HUES6 (cell line): ENCODE results near the gene ADSS1.

Source experiments
- H3K27ac ChIP-seq: 2 replicates; pipeline ENCODE4 v1.7.0; 2013; ENCODE audit warnings: low read depth, mild to moderate bottlenecking, low read length, inconsistent platforms
- H3K27me3 ChIP-seq: 2 replicates; pipeline ENCODE4 v1.6.1; 2013; ENCODE audit warnings: low read length; ENCODE audit not compliant: control insufficient read depth, insufficient read depth
- H3K36me3 ChIP-seq: 2 replicates; pipeline ENCODE4 v1.6.1; 2013; ENCODE audit warnings: low read length; ENCODE audit not compliant: control insufficient read depth, insufficient read depth
- H3K4me1 ChIP-seq: 2 replicates; pipeline ENCODE4 v1.6.1; 2013; ENCODE audit warnings: low read length; ENCODE audit not compliant: control insufficient read depth, insufficient read depth
- H3K4me3 ChIP-seq: 2 replicates; pipeline ENCODE4 v1.5.1; 2013; ENCODE audit warnings: low read depth, low read length
- H3K9ac ChIP-seq: one replicate; pipeline ENCODE4 v1.6.1; 2013; ENCODE audit warnings: mild to moderate bottlenecking, low read length
- H3K9me3 ChIP-seq: 2 replicates; pipeline ENCODE4 v1.6.1; 2013; ENCODE audit warnings: low read depth, low read length; ENCODE audit not compliant: control insufficient read depth, insufficient read depth

Gene ADSS1

GRCh38 chr14:104681689-104682074 lies 42.3 kb upstream of the ADSS1 start:
- peak overlapping the region; percentile 49 for H3K4me3 ChIP-seq
- no peaks in the 10 kb centered on the region for H3K36me3 ChIP-seq
- no peaks in the 10 kb centered on the region for H3K9me3 ChIP-seq
- peaks cover 59% of the 10 kb centered on the region for H3K4me1 ChIP-seq
- no peaks in the 10 kb centered on the region for H3K27me3 ChIP-seq
- H3K27ac ChIP-seq: peak overlapping the region; percentile 86; the same call in 1 of the 2 replicates
- peak overlapping the region; percentile 83 for H3K9ac ChIP-seq

- Histone ChIP-seq H3K4me1 (peaks cover 57% of the 10 kb centered on the region), H3K4me3 (peak overlapping the region; percentile 49), H3K9me3 (no peaks in the 10 kb centered on the region), H3K27me3 (no peaks in the 10 kb centered on the region), H3K9ac (peak overlapping the region; percentile 83), H3K36me3 (no peaks in the 10 kb centered on the region), H3K27ac (peak overlapping the region; percentile 86)
Observed at GRCh38 chr14:104682107-104682593, 41.9 kb upstream of the ADSS1 start.

- H3K4me1 ChIP-seq: peaks cover 61% of the 10 kb centered on the region
- H3K9ac ChIP-seq: peak overlapping the region; percentile 15
Observed at GRCh38 chr14:104683653-104684448, 40.2 kb upstream of the ADSS1 start.

GRCh38 chr14:104684449-104684821 lies 39.6 kb upstream of the ADSS1 start:
- H3K4me1 ChIP-seq: peaks cover 60% of the 10 kb centered on the region
- H3K27me3 ChIP-seq: no peaks in the 10 kb centered on the region

More at GRCh38 chr14:104683653-104684448, 40.2 kb upstream of the ADSS1 start:
- H3K4me3 ChIP-seq: peak overlapping the region; percentile 9; the same call in 1 of the 2 replicates
- H3K9me3 ChIP-seq: no peaks in the 10 kb centered on the region
- no peak overlapping the region for H3K27ac ChIP-seq
- no peaks in the 10 kb centered on the region for H3K36me3 ChIP-seq
- no peaks in the 10 kb centered on the region for H3K27me3 ChIP-seq

GRCh38 chr14:104685216-104685997 lies 38.6 kb upstream of the ADSS1 start:
- Histone ChIP-seq H3K27ac (no peak overlapping the region), H3K9ac (no peak overlapping the region), H3K4me1 (peaks cover 53% of the 10 kb centered on the region)

More at GRCh38 chr14:104684449-104684821, 39.6 kb upstream of the ADSS1 start:
- Histone ChIP-seq H3K4me3 (no peak overlapping the region), H3K9me3 (no peaks in the 10 kb centered on the region), H3K27ac (no peak overlapping the region), H3K9ac (no peak overlapping the region), H3K36me3 (no peaks in the 10 kb centered on the region)

GRCh38 chr14:104685998-104686610 lies 37.9 kb upstream of the ADSS1 start:
- Histone ChIP-seq H3K36me3 (no peaks in the 10 kb centered on the region), H3K9ac (no peak overlapping the region), H3K4me3 (no peak overlapping the region), H3K27me3 (no peaks in the 10 kb centered on the region), H3K9me3 (no peaks in the 10 kb centered on the region), H3K27ac (no peak overlapping the region), H3K4me1 (peaks cover 53% of the 10 kb centered on the region)

More at GRCh38 chr14:104685216-104685997, 38.6 kb upstream of the ADSS1 start:
- Histone ChIP-seq H3K27me3 (no peaks in the 10 kb centered on the region), H3K4me3 (no peak overlapping the region), H3K9me3 (no peaks in the 10 kb centered on the region), H3K36me3 (no peaks in the 10 kb centered on the region)

GRCh38 chr14:104686624-104687517 lies 37.2 kb upstream of the ADSS1 start:
- Histone ChIP-seq H3K4me3 (no peak overlapping the region), H3K4me1 (peaks cover 52% of the 10 kb centered on the region), H3K36me3 (no peaks in the 10 kb centered on the region), H3K27ac (no peak overlapping the region), H3K9me3 (no peaks in the 10 kb centered on the region), H3K27me3 (no peaks in the 10 kb centered on the region), H3K9ac (peak overlapping the region; percentile 15)

GRCh38 chr14:104687601-104688504 lies 36.2 kb upstream of the ADSS1 start:
- H3K27ac ChIP-seq: no peak overlapping the region
- no peak overlapping the region; the same call in 1 of the 2 replicates for H3K4me3 ChIP-seq
- peak overlapping the region; percentile 1 for H3K9ac ChIP-seq
- peaks cover 7% of the 10 kb centered on the region; the same call in 1 of the 2 replicates for H3K36me3 ChIP-seq
- no peaks in the 10 kb centered on the region for H3K9me3 ChIP-seq
- H3K4me1 ChIP-seq: peaks cover 45% of the 10 kb centered on the region
- no peaks in the 10 kb centered on the region for H3K27me3 ChIP-seq

GRCh38 chr14:104688505-104689108 lies 35.4 kb upstream of the ADSS1 start:
- Histone ChIP-seq H3K27me3 (no peaks in the 10 kb centered on the region), H3K4me3 (peak overlapping the region; percentile 59), H3K9me3 (no peaks in the 10 kb centered on the region), H3K36me3 (peaks cover 7% of the 10 kb centered on the region; the same call in 1 of the 2 replicates), H3K4me1 (peaks cover 41% of the 10 kb centered on the region), H3K27ac (peak overlapping the region; percentile 57; the same call in 1 of the 2 replicates), H3K9ac (peak overlapping the region; percentile 30)
